Rectal smooth muscle tissue (tissue), 1 donor: ENCODE data around the gene RFPL2.

Experiments
- H3K27ac ChIP-seq: one replicate; pipeline ENCODE4 v1.7.0; 2013; ENCODE audit warnings: low read depth, low read length, inconsistent platforms
- H3K27me3 ChIP-seq: one replicate; pipeline ENCODE4 v1.7.0; 2013; ENCODE audit warnings: low read length; ENCODE audit not compliant: control insufficient read depth, insufficient read depth
- H3K36me3 ChIP-seq: one replicate; pipeline ENCODE4 v1.7.0; 2013; ENCODE audit warnings: low read length; ENCODE audit not compliant: control insufficient read depth, insufficient read depth
- H3K4me1 ChIP-seq: one replicate; pipeline ENCODE4 v1.7.0; 2013; ENCODE audit warnings: low read length; ENCODE audit not compliant: control insufficient read depth, insufficient read depth
- H3K4me3 ChIP-seq: one replicate; pipeline ENCODE4 v1.7.0; 2013; ENCODE audit warnings: low read length
- H3K9ac ChIP-seq: one replicate; pipeline ENCODE4 v1.7.0; 2013; ENCODE audit warnings: low read length

RFPL2 gene

DNA sequence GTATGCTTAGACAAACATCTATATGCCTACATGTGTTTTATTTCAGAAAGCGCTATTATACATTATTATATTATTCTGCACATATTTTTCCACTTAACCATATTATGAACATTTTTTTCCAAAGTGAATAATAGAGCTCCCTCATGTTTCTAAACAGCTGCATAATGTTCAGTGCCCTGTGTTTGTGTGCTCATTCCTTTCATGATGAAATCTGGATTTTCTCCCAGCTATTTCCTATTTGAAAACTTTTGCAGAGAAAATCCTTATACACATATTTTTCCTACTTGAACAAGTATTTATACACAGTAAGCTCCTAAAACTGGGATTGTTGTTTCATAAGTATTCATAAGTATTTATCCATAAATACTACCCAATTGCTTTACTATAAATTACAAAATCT, 18.1 kb upstream of the RFPL2 start:
- H3K27ac ChIP-seq: no peak overlapping the region
- H3K4me3 ChIP-seq: no peak overlapping the region
- no peak overlapping the region for H3K9ac ChIP-seq
- no peaks in the 10 kb centered on the region for H3K4me1 ChIP-seq
- H3K36me3 ChIP-seq: no peaks in the 10 kb centered on the region
- no peaks in the 10 kb centered on the region for H3K27me3 ChIP-seq

DNA sequence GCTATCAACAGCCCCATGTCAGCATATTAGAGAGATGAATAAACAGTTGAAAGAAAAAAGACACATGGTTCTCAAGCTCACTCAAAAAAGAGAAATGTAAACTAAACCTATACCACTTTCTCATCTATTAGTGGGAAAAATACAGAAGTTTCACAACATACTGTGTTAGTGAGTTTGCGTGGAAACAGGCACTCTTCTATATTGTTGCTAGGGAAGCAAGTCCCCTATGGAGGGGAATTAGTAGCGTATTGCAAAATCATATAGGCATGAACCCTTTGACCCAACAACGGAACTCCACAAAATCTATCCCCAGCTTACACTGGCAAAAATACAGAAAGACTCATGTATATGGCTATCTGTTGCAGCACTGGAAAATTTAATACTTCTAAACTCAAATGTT, 14.2 kb upstream of the RFPL2 start:
- Histone ChIP-seq H3K27ac (no peak overlapping the region), H3K4me3 (no peak overlapping the region), H3K27me3 (no peaks in the 10 kb centered on the region), H3K9ac (no peak overlapping the region), H3K36me3 (no peaks in the 10 kb centered on the region), H3K4me1 (no peaks in the 10 kb centered on the region)

DNA sequence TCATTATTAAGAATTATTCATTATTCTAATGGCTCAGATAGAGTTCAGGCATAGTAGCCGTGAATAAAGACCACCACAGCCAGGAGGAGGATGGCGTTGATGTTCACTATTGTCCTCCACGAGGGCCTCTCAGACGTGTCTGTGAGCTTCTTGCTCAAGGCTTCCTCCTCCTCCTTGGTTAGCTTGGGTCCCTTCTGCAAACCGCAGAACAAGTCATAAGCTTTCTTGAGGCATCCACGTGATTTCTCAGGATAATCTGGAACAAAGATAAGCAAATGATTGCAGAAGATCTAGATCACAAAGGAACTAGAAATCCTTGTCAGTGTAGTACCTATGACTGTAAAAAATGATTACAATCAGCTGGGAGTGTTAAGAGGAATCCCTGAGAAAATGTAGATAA, 13.6 kb upstream of the RFPL2 start:
- Histone ChIP-seq H3K27ac (no peak overlapping the region), H3K27me3 (no peaks in the 10 kb centered on the region)

DNA sequence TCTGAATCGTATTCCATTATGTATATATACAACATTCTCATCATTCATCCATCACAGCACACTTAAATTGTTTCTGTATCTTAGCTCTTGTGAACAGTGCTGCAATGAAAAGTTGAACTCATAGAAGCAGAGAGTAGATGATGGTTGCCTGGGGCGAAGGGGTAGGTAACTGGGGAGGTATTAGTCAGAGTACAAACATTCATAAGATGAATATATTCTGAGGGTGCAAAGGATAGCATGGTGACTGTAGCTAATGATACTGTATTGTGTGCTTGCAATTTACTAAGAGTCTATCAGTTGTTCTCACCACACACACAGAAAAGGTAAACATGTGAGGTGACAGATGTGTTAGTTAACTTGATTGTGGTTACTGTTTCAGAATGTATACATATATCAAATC, 12.6 kb upstream of the RFPL2 start:
- H3K9ac ChIP-seq: no peak overlapping the region
- H3K27ac ChIP-seq: no peak overlapping the region
- H3K27me3 ChIP-seq: no peaks in the 10 kb centered on the region
- H3K4me3 ChIP-seq: no peak overlapping the region
- H3K36me3 ChIP-seq: no peaks in the 10 kb centered on the region
- H3K4me1 ChIP-seq: no peaks in the 10 kb centered on the region

More for the DNA sequence above, 13.6 kb upstream of the RFPL2 start:
- Histone ChIP-seq H3K9ac (no peak overlapping the region), H3K36me3 (no peaks in the 10 kb centered on the region), H3K4me3 (no peak overlapping the region), H3K4me1 (no peaks in the 10 kb centered on the region)

DNA sequence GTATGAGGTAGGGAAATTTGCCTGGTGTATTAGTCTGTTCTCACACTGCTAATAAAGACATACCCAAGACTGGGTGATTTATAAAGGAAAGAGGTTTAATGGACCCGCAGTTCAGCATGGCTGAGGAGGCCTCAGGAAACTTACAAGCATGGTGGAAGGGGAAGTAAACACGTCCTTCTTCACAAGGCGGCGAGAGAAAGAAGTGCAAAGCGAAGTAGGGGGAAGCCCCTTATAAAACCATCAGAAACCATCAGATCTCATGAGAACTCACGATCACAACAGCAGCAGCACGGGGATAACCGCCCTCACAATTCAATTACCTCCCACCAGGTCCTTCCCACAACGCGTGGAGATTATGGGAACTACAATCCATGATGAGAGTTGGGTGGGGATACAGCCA, 12.0 kb upstream of the RFPL2 start:
- Histone ChIP-seq H3K36me3 (no peaks in the 10 kb centered on the region), H3K27me3 (no peaks in the 10 kb centered on the region), H3K9ac (no peak overlapping the region), H3K4me1 (no peaks in the 10 kb centered on the region), H3K27ac (no peak overlapping the region), H3K4me3 (no peak overlapping the region)

DNA sequence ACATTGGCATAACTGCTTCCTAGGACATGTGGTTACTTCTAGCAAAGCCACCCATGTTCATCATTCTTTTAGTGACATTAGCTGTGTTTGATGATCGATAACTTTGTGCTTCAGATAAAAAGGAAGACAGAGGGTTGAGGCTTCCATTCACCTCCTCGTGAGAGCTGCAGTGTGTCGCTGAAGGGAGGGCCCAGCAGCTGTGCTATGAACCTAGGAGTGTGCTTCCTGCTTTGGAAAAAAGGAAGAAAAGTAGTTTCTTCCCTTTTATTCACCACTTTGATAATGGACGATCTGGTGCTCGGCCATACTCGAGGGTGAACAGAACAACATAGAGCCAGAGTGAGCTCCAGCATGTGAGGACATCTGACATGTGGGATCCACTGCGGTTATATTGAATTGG, 6.1 kb upstream of the RFPL2 start:
- H3K4me3 ChIP-seq: no peak overlapping the region
- no peaks in the 10 kb centered on the region for H3K4me1 ChIP-seq
- H3K27ac ChIP-seq: no peak overlapping the region
- H3K27me3 ChIP-seq: no peaks in the 10 kb centered on the region
- no peak overlapping the region for H3K9ac ChIP-seq
- H3K36me3 ChIP-seq: no peaks in the 10 kb centered on the region

DNA sequence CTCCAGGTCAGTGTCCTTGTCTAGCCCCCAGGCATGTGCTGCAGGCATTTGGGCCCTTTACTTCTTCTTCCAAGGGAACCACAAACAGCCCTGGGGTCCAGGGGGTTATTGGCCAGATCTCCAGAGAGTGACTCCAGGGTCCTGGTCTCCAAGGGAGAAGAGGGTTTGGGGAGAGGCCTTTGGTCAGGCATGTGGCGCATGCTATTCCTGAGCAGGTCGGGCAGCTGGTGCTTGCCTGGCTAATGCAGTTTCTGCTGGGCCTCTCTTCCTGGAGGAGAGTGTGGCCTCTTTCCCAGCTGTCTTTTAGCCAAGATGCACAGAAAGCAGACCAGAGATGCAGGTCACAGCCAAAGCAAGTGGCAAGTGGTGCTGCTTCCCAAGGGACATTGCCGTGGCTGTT, 3.8 kb upstream of the RFPL2 start:
- no peaks in the 10 kb centered on the region for H3K27me3 ChIP-seq
- no peak overlapping the region for H3K4me3 ChIP-seq
- H3K9ac ChIP-seq: no peak overlapping the region
- H3K36me3 ChIP-seq: no peaks in the 10 kb centered on the region
- H3K4me1 ChIP-seq: no peaks in the 10 kb centered on the region
- no peak overlapping the region for H3K27ac ChIP-seq

DNA sequence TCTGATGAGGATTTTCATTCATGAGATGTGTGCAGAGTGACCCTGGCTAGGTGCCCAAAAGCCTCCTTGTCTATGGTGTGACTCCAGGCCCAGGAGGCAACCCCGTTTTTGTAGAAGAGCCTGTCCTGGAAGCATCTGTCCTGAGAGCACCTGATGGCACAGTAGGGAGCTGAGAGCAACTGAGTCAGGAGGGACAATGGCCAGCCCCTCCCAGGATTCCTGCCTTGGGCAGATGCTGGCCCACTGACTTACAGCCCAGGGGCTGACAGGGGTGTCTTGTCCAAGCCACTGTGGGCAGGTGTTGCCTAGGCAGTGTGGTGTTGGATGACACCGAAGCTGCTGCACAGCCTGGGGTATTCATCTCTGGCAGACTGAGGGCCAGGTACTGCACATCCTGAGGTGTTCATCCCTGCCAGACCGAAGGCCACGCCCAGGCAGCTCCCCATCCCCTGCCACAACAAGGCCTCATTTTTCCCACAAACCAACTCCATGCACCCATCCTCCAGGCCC, 3.2 kb upstream of the RFPL2 start:
- H3K36me3 ChIP-seq: no peaks in the 10 kb centered on the region
- H3K27me3 ChIP-seq: no peaks in the 10 kb centered on the region
- H3K27ac ChIP-seq: no peak overlapping the region
- no peaks in the 10 kb centered on the region for H3K4me1 ChIP-seq
- H3K4me3 ChIP-seq: no peak overlapping the region
- H3K9ac ChIP-seq: no peak overlapping the region

DNA sequence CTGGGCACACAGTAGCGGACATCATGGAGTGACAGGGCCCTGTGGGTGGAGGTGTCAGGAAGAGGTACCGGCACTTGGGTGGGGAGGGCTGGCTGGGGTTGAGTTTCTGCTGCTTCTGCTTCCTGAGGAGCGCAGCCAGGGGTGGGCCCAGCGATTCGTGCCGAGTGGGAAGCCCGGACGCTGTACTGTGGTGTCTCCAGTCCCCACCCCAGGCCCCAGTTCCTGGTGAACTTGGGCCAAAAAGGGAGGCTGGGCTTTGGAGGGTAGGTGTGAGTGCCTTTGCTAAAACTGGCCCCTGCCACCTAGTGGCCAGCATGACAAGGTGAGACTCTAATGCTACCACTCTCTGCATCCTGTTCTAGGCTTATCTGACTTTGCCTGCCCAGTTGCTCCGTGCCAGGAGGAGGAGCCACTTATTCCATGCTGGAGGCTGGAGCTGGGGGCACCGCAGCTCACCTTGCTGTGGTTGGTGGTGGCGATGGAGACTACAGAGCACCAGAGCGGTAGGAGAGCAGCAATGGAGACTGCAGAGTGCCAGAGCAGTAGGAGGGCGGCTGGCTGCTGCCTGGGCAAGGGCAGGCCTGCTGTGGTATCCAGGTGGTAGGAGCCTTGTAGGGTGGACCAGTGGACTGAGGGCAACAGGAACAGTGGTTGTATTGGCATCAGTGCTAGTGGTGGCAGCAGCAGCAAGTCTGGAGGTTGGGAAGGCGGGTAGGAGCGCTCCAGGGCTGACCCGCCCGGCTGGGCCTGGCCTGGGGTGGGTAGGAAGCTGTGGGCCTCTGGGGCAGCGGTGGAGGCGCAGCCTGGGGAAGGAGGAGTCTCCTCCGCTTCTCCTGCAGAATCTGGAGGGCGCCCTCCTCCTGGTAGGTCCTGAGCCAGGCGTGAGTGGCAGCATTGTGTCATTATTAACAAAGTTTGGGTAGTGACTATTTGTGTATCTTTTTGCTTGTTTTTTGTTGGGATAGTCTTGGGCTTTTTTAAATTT, 2.2 kb upstream of the RFPL2 start:
- Histone ChIP-seq H3K27me3 (no peaks in the 10 kb centered on the region), H3K4me1 (no peaks in the 10 kb centered on the region), H3K9ac (no peak overlapping the region), H3K27ac (no peak overlapping the region), H3K4me3 (no peak overlapping the region), H3K36me3 (no peaks in the 10 kb centered on the region)

DNA sequence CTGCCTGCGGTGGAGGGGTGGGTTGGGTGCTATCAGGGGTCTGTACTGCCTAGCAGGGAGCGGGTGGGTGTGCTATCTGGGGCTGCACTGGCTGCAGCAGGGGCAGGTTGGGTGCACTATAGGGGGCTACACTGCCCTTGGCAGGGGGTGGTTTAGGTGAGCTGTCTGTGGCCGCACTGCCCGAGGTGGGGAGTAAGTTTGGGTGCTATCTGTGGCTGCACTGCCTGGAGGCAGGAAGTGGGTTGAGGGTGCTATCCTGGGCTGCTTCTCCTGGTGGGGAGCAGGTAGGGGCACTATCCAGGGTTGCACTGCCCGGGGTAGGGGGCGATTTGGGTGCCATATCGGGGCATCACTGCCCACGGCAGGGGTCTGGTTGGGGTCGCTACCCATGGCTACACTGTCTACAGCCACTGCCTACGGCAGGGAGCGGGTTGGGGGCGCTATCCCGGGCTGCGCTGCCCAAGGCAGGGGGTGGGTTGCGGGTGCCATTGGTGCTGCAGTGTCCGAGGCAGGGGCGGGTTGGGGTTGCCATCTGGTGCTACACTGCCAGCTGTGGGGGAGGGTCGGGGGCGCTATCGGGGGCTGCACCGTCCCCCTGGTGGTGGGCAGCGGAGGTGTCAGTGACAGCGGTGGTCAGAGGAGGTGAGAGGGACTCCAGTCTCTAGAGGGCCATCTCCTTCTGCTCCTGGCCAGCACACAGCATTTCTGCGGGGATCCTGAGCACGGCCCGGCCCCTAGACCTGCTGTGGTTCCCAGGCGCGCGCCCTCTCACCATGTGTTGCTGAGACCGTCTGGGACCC, 1.3 kb upstream of the RFPL2 start:
- Histone ChIP-seq H3K4me3 (no peak overlapping the region), H3K9ac (no peak overlapping the region), H3K27ac (no peak overlapping the region), H3K4me1 (no peaks in the 10 kb centered on the region), H3K36me3 (no peaks in the 10 kb centered on the region), H3K27me3 (no peaks in the 10 kb centered on the region)

DNA sequence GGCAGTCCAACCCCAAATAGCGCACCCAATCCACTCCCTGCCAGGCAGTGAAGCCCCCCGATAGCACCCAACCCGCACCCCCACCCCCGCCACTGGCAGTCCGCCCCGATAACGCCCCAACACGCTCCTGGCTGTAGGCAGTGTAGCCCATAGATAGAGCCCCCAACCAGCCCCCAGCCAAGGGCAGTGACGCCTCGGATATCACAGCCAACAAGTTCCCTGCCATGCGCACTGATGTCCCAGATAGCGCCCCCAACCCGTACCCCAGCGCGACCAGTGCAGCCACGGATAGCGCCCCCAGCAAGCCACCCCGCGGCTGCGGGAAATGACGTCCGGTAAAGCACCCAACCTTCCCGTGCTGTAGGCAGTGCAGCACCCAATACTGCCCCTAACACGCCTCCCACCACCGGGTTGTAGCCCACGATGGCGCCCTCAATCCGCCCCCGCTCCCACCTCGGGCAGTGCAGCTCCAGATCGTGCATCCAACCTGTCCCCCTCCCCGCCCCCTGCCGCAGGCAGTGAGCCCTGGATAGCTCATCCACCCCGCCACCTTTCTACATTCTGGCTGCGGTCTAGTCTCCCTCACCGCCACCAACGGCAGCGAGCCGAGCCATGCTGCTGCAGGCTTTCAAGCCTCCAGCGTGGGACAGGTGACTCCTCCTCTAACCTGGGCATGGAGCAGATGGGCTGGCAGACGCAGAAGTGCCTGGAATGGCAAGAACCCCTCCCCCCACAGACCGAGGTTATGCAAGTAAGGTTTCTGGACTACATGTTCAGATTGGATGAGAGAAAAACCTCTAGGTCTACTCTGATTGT, 625 bp downstream of the RFPL2 start:
- Histone ChIP-seq H3K27ac (no peak overlapping the region), H3K4me3 (no peak overlapping the region), H3K4me1 (no peaks in the 10 kb centered on the region), H3K27me3 (no peaks in the 10 kb centered on the region), H3K36me3 (no peaks in the 10 kb centered on the region), H3K9ac (no peak overlapping the region)
